Stimulated activated naive CD4-positive, alpha-beta T cell treated with Interleukin-2 at 50 U/mL for 16 hours (primary cell): Measurements from ENCODE around the gene NUP50.

Source experiments
- DNase-seq: peaks from one replicate; lab custom pipeline; 2025; lab: John Stamatoyannopoulos, UW

NUP50 gene

GRCh38 chr22:45194686-45195085 lies 31.0 kb downstream of the NUP50 start:
- no peak for DNase-seq

- no peak for DNase-seq
These were observed 31.9 kb downstream of the NUP50 start for GRCh38 chr22:45195616-45196015.

DNA sequence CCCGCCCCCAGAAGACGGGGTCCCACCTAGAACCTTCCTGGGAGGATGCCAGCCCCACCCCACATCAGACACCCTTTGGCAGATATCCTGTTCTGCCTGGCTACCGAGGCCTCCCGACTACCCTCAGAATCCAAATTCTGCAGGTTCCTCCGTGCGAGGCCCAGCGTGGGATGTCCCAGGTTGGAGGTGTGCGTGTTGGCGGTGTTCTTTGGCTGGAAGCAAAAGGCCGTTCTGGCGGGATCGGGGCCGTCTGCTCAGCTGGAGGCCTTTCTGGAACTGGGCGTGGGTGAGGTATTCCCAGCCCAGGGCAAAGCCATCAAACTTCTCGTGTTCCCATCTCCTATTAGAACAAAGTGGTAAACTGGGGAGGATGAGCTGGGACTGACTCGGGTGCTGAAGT lies 32.6 kb downstream of the NUP50 start:
- no peak for DNase-seq

DNA sequence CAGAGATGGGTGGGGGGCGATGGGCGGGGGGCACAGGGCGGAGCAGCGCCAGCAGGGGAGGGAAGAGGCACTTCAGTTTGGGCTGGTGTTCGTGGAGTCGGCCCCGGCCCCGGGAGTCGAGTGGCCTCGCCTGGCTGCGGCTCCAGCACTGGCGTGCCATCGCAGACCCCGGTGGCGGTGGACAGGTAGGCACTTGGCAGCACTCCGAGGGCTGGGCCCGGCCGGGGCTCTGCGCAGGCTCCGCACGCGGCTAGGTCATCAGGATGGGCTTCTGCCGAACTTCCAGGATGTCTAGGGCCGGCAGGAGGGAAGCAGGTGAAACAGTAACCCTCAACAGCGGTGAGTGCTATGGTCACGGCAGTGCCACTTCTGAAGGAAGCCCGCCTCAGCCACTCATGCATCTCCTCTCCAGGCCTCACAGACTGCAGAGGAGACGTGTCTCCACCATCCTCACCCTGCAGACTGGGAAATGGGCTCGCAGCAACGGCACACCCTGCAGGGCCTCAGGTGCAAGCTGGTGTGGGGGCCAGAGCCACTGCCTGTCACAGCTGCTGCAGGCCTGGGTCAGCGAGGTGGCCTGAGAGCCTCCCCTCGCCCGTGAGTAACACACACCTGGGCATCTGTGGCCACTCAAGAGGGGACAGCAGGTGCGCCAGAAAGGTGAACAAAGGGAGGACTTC lies 33.3 kb downstream of the NUP50 start:
- DNase-seq: no peak

DNA sequence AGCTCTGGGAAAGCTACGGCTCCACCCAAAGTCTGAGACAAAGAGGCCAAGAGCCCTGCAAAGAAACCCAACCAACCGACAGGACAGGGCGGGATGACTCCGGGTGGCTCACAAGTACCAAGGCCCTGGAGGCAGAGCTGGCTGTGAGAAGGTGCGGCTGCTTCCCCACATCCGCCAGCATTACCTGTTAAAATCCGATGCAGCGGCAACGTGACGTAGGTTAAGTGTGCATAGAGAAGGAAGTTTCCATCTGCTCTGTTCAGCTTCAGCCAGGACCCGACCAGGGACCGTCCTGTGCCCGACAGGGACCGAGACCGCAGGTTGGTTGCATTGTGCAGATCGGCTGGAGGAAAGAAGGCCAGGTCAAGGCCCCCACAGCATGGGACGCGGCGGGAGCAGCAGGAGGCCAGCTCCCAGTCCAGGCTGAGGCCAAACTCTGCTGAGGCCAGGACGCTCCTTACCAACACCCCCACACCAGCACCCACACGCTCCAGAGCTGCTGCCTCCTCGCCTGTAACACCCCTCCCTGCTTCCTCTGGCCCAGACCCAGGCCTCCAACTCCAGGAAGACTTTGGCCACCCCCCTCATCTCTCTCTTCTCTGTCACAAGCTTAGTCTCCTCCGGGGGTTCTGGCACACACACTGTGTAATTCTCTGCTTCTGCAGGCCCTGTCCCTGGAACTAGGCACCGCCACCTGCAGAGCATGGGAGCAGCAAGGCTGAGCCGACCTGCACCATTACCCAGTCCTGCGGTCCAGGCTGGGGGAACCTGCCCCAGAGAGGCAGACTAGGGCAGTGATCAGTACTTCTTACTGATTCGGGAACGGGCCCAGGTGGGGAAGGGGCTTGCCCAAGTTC lies 34.1 kb downstream of the NUP50 start:
- DNase-seq: no peak

GRCh38 chr22:45198463-45198795 lies 34.7 kb downstream of the NUP50 start:
- no peak for DNase-seq

- no peak for DNase-seq
These were observed 36.0 kb downstream of the NUP50 start for GRCh38 chr22:45199723-45200122.

DNA sequence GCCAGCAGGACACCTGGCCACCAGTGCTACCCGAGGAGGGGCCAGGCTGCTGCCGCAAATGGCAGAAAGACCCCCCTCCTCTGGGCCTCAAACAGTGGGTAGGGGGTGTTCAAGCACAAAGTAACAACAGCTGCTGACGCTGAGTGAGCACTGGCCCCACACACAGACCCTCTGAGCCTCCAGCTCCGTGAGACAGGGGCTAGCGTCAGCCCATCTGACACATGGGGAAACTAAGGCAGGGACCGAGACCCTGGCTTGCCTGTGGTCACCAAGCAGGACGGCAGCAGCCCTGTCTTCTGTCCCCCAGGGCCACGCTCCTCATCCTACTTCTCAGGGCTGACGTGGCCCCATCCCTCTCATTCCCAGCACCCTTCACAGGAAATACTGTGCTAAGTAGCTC lies 36.5 kb downstream of the NUP50 start:
- no peak for DNase-seq

GRCh38 chr22:45200860-45201511 lies 37.3 kb downstream of the NUP50 start:
- DNase-seq: no peak

DNA sequence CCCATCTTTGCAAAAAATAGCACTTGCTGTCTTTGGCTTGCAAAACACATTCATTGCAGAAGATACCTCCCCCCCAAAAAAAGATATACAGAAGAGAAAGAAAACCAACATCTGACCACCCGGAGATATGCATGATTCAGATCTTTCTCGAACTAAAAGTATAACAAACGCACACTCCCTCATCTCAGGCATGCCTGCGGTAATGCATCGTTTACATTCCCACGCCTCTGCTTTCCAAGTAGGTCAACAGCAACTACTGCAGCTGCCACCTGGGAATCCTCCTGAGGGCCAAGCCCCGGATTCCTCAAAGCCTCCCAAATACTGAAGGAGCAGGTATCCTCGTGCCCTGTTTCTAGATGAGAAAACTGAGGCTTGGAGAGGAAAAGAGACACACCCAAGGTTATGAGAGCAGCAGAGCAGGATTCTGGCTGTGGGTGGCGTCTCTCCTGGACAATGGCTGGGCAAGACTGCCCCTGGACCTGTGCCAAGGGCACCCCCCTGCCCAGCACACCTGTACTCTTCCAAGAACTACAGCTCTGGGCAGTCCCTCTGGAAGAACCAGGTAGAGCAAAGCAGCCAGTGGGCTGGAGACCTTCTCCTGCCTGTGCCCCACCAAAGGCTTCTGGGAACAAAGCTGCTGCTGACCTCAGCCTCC lies 38.1 kb downstream of the NUP50 start:
- DNase-seq: no peak

GRCh38 chr22:45202333-45203149 lies 38.8 kb downstream of the NUP50 start:
- no peak for DNase-seq

DNA sequence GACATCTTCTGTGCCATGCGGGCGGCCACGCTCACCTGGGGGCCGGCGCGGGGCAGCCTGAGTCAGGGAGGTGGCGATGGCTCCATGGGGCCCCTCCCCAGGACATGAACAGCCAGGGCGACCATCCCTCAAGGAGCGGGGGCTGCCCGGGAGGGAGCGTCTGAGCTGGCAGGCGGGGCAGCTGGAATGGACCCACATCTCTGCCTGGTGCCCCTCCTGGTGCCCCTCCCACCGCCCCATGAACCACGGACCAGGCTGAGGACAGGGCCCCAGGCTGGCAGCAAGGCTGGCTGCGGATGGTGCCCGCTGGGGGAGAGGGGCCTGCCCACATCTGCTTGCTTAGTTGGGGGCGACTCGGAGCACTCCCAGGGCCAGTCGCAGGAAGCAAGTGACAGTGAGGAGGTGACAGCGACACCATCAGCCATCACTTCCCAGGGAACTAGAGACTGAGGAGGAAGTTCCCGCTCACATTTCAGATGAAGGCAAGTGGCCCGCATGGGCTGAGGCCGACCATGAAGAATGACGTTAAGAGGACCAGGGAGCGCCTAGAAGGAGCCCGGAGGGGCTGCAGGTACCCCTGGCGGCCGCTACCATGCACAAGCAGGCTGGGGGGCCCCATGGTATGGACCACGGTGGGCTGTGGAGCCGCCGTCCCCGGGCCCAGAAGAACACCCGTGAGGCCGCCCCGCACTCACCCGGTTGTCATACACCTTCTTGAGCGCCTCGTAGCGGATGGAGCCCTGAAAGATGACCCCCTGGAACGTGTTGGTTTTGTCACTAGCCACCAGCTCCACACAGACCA lies 39.6 kb downstream of the NUP50 start:
- DNase-seq: no peak

DNA sequence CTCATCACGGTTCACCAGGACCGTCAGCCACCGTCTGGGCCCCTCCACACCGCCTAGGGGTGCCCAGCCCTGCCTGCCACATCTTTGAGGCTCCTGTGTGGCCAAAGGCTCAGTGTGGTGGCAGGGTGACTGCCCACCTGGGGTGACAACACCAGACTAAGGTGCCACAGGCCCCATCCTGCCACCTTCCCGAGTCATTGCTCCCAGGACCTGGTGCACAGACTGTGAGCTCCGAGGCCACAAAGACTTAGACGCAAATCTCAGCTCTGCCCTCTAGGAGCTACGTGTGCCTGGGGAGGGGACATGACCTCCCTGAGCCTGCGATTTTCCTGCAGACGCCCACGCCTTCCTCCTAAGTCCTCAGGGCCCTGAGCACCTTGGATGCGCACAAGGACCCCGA lies 40.5 kb downstream of the NUP50 start:
- DNase-seq: no peak

DNA sequence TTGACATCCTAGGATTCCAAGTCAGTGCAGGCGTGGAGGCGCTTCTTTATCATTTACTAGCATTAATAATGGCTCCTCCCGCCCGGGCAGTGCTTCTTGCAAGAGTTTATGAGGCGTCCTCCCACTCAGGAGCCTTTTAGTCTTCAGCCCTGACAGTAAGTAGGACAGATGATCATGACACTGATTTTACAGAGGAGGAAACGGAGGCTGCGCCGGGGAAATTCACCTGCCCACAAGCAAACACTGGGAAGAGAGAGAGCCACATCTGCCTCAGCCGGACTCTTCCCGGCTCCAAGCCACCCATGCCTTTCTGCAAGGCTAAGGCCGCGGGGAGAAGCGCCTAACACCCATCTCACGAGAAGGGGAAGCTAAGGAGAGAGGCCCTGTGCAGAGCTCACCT lies 41.1 kb downstream of the NUP50 start:
- DNase-seq: no peak

- DNase-seq: no peak
These were observed 41.7 kb downstream of the NUP50 start for GRCh38 chr22:45205276-45205925.

- no peak for DNase-seq
These were observed 42.5 kb downstream of the NUP50 start for GRCh38 chr22:45206233-45206632.

- no peak for DNase-seq
These were observed 43.8 kb downstream of the NUP50 start for GRCh38 chr22:45207533-45207932.

DNA sequence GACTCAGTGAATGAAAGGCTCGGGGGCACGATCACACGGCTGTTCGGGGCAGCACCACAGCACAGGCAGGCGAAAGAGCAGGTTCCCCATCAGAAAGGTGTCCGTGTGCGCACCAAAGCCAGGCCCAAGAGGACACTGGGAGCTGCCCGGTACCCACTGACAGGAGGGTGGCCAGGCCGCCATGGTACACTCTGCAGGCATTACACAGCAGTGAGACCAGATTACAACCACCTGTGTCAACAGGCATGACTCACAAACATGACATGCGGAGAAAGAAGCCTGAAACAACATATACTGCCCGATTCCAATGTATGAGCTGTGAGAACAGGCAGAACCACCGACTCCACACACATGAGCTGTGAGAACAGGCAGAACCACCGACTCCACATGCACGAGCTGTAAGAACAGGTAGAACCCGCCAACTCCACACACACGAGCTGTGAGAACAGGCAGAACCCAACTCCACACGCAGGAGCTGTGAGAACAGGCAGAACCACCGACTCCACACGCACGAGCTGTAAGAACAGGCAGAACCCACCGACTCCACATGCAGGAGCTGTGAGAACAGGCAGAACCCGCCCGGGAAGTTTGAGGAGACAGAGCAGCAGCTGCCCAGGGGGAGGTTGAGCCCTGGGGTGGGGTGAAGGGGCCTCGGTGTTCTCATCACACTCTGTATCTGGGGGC lies 44.4 kb downstream of the NUP50 start:
- no peak for DNase-seq

GRCh38 chr22:45208696-45208992 lies 44.9 kb downstream of the NUP50 start:
- no peak for DNase-seq
